Activated T-cell treated with anti-CD3 and anti-CD28 coated beads, Interleukin-2, amount 50 U/mL, for 72 hours (primary cell): ENCODE results near the gene CCDC12. TPM values are rescaled to one million over a fixed set of nuclear protein-coding genes. Genes with fewer than 3 reads are reported as not detected.
"Not testable (repeated sequence)": the region's sequence is repeated elsewhere in the genome, so short reads cannot be mapped to it uniquely, and the experiment has no call there.

ENCODE experiments used
- ATAC-seq, 2 donors: fragments of 150-1000 bp; cut with Tn5 transposase; replicated peaks in 1 of 2; 2 replicates each; pipeline ENCODE4 v1.10.0; 2021; ENCODE audit warnings: moderate library complexity in 2 of 2, mild to moderate bottlenecking in 1 of 2
- DNase-seq, 2 donors: peaks; one replicate each; pipeline ENCODE4 v3.0.0; 2021 to 2022; ENCODE audit warnings: mixed read lengths in 1 of 2
- H3K27ac Mint-ChIP-seq: one replicate; pipeline ENCODE4 v1.8.0; 2022; ENCODE audit warnings: mild to moderate bottlenecking, moderate library complexity, mixed read lengths
- H3K27me3 Mint-ChIP-seq: one replicate; pipeline ENCODE4 v1.8.0; 2022; ENCODE audit warnings: low read depth, mixed read lengths
- H3K36me3 Mint-ChIP-seq, 2 donors: one replicate each; pipeline ENCODE4 v1.8.0; 2022; ENCODE audit warnings: mixed read lengths in 2 of 2, mild to moderate bottlenecking in 1 of 2; ENCODE audit not compliant: insufficient read depth in 2 of 2
- H3K4me1 Mint-ChIP-seq: one replicate; pipeline ENCODE4 v1.8.0; 2022; ENCODE audit warnings: low read depth, mixed read lengths
- H3K4me3 Mint-ChIP-seq, 2 donors: one replicate each; pipeline ENCODE4 v1.8.0; 2022; ENCODE audit warnings: mild to moderate bottlenecking in 2 of 2, mixed read lengths in 2 of 2, moderate library complexity in 2 of 2
- H3K9me3 Mint-ChIP-seq, 2 donors: one replicate each; pipeline ENCODE4 v1.8.0; 2022; ENCODE audit warnings: mixed read lengths in 2 of 2
- total RNA-seq, 2 donors: library from RNA; stranded (reverse); gene quantifications; one replicate each; pipeline ENCODE4 v1.2.3, GENCODE V29; 2022

CCDC12 gene
- total RNA-seq, 2 donors from 2014 or later, result 54.7 to 56.2 TPM

GRCh38 chr3:46918634-46919033 lies 57.9 kb downstream of the CCDC12 start:
- peaks cover 2% of the 10 kb centered on the region in 2 donors for H3K9me3 Mint-ChIP-seq
- ATAC-seq (no peak), DNase-seq (no peak)
- H3K27ac Mint-ChIP-seq, result no peak overlapping the region
- peaks cover 9 to 31% of the 10 kb centered on the region in 2 donors for H3K36me3 Mint-ChIP-seq
- peaks cover 24% of the 10 kb centered on the region for H3K4me1 Mint-ChIP-seq
- no peak overlapping the region for H3K4me3 Mint-ChIP-seq
- no peaks in the 10 kb centered on the region for H3K27me3 Mint-ChIP-seq

- DNase-seq (no peak), ATAC-seq (no peak)
- Mint-ChIP-seq H3K4me3 (no peak overlapping the region), H3K27ac (no peak overlapping the region), H3K4me1 (peaks cover 29% of the 10 kb centered on the region), H3K9me3 (peaks cover 2% of the 10 kb centered on the region in 2 donors), H3K36me3 (peaks cover 6 to 28% of the 10 kb centered on the region in 2 donors), H3K27me3 (no peaks in the 10 kb centered on the region)
These were observed 58.3 kb downstream of the CCDC12 start for GRCh38 chr3:46918202-46918601.

- Mint-ChIP-seq H3K9me3 (peaks cover 2% of the 10 kb centered on the region in 2 donors), H3K27me3 (no peaks in the 10 kb centered on the region), H3K27ac (peak overlapping the region; percentile 38), H3K4me3 (no peak overlapping the region), H3K36me3 (peaks cover 3 to 28% of the 10 kb centered on the region in 2 donors), H3K4me1 (peaks cover 34% of the 10 kb centered on the region)
- DNase-seq (no peak), ATAC-seq (no peak)
These were observed 59.3 kb downstream of the CCDC12 start for GRCh38 chr3:46917257-46917656.

- no peak overlapping the region for H3K4me3 Mint-ChIP-seq
- DNase-seq, result no peak
- no peak for ATAC-seq
- peaks cover 2% of the 10 kb centered on the region in 2 donors for H3K9me3 Mint-ChIP-seq
- peak overlapping the region; percentile 38 for H3K27ac Mint-ChIP-seq
- peaks cover 34% of the 10 kb centered on the region for H3K4me1 Mint-ChIP-seq
- H3K36me3 Mint-ChIP-seq, result peaks cover 3 to 28% of the 10 kb centered on the region in 2 donors
- H3K27me3 Mint-ChIP-seq, result no peaks in the 10 kb centered on the region
These were observed 59.7 kb downstream of the CCDC12 start for GRCh38 chr3:46916799-46917198.

GRCh38 chr3:46916278-46916677 lies 60.3 kb downstream of the CCDC12 start:
- ATAC-seq (no peak), DNase-seq (no peak)
- H3K4me1 Mint-ChIP-seq, result peaks cover 34% of the 10 kb centered on the region
- H3K36me3 Mint-ChIP-seq, result peaks cover 3 to 28% of the 10 kb centered on the region in 2 donors
- no peaks in the 10 kb centered on the region for H3K27me3 Mint-ChIP-seq
- no peak overlapping the region for H3K4me3 Mint-ChIP-seq
- H3K27ac Mint-ChIP-seq, result no peak overlapping the region
- peaks cover 2% of the 10 kb centered on the region in 2 donors for H3K9me3 Mint-ChIP-seq

- Mint-ChIP-seq H3K27ac (no peak overlapping the region), H3K4me3 (no peak overlapping the region), H3K9me3 (peaks cover 2% of the 10 kb centered on the region in 2 donors), H3K27me3 (no peaks in the 10 kb centered on the region), H3K4me1 (peaks cover 34% of the 10 kb centered on the region), H3K36me3 (peaks cover 3 to 28% of the 10 kb centered on the region in 2 donors)
- no peak for DNase-seq
- ATAC-seq, result peak; percentile 59 to 77
These were observed 61.2 kb downstream of the CCDC12 start for GRCh38 chr3:46915297-46915822.

GRCh38 chr3:46914849-46915248 lies 61.7 kb downstream of the CCDC12 start:
- DNase-seq (no peak), ATAC-seq (no peak)
- Mint-ChIP-seq H3K27me3 (no peaks in the 10 kb centered on the region), H3K4me3 (no peak overlapping the region), H3K9me3 (peaks cover 2% of the 10 kb centered on the region in 2 donors), H3K4me1 (peaks cover 34% of the 10 kb centered on the region), H3K36me3 (peaks cover 3 to 23% of the 10 kb centered on the region in 2 donors), H3K27ac (no peak overlapping the region)

- Mint-ChIP-seq H3K4me1 (peaks cover 38% of the 10 kb centered on the region), H3K27me3 (no peaks in the 10 kb centered on the region), H3K9me3 (peaks cover 2% of the 10 kb centered on the region in 2 donors), H3K27ac (no peak overlapping the region), H3K4me3 (no peak overlapping the region), H3K36me3 (peaks cover 3 to 17% of the 10 kb centered on the region in 2 donors)
- DNase-seq (no peak), ATAC-seq (no peak)
These were observed 62.9 kb downstream of the CCDC12 start for GRCh38 chr3:46913644-46914043.

- DNase-seq, result no peak
- Mint-ChIP-seq H3K27me3 (no peaks in the 10 kb centered on the region), H3K4me1 (peaks cover 38% of the 10 kb centered on the region), H3K9me3 (peaks cover 2% of the 10 kb centered on the region in 2 donors), H3K27ac (no peak overlapping the region), H3K4me3 (no peak overlapping the region), H3K36me3 (peaks cover 3 to 11% of the 10 kb centered on the region in 2 donors)
- peak; percentile 35 to 59 for ATAC-seq
These were observed 63.6 kb downstream of the CCDC12 start for GRCh38 chr3:46912986-46913385.

GRCh38 chr3:46910914-46911313 lies 65.6 kb downstream of the CCDC12 start:
- not testable (repeated sequence) for H3K9me3 Mint-ChIP-seq, H3K4me3 Mint-ChIP-seq, H3K27ac Mint-ChIP-seq, H3K36me3 Mint-ChIP-seq, ATAC-seq, DNase-seq, H3K27me3 Mint-ChIP-seq
- peaks cover 28% of the 10 kb centered on the region for H3K4me1 Mint-ChIP-seq

GRCh38 chr3:46910166-46910760 lies 66.3 kb downstream of the CCDC12 start:
- Mint-ChIP-seq H3K4me3 (no peak overlapping the region), H3K27me3 (no peaks in the 10 kb centered on the region), H3K4me1 (peaks cover 21% of the 10 kb centered on the region), H3K36me3 (no peaks in the 10 kb centered on the region), H3K27ac (no peak overlapping the region), H3K9me3 (no peaks in the 10 kb centered on the region)
- no peak for DNase-seq
- no peak for ATAC-seq

- no peaks in the 10 kb centered on the region for H3K36me3 Mint-ChIP-seq
- ATAC-seq, result peak; percentile 75 to 82
- no peak overlapping the region for H3K4me3 Mint-ChIP-seq
- H3K9me3 Mint-ChIP-seq, result no peaks in the 10 kb centered on the region
- no peak overlapping the region for H3K27ac Mint-ChIP-seq
- no peaks in the 10 kb centered on the region for H3K27me3 Mint-ChIP-seq
- DNase-seq, result peak; percentile 84 to 86
- H3K4me1 Mint-ChIP-seq, result peaks cover 19% of the 10 kb centered on the region
These were observed 66.9 kb downstream of the CCDC12 start for GRCh38 chr3:46909535-46910161.

- Mint-ChIP-seq H3K4me1 (peaks cover 18% of the 10 kb centered on the region), H3K36me3 (no peaks in the 10 kb centered on the region), H3K27me3 (no peaks in the 10 kb centered on the region), H3K27ac (no peak overlapping the region), H3K9me3 (no peaks in the 10 kb centered on the region), H3K4me3 (no peak overlapping the region)
- DNase-seq (no peak), ATAC-seq (no peak)
These were observed 67.5 kb downstream of the CCDC12 start for GRCh38 chr3:46908986-46909534.
